ENCODE results near the gene FADS6.

FADS6 gene

DNA sequence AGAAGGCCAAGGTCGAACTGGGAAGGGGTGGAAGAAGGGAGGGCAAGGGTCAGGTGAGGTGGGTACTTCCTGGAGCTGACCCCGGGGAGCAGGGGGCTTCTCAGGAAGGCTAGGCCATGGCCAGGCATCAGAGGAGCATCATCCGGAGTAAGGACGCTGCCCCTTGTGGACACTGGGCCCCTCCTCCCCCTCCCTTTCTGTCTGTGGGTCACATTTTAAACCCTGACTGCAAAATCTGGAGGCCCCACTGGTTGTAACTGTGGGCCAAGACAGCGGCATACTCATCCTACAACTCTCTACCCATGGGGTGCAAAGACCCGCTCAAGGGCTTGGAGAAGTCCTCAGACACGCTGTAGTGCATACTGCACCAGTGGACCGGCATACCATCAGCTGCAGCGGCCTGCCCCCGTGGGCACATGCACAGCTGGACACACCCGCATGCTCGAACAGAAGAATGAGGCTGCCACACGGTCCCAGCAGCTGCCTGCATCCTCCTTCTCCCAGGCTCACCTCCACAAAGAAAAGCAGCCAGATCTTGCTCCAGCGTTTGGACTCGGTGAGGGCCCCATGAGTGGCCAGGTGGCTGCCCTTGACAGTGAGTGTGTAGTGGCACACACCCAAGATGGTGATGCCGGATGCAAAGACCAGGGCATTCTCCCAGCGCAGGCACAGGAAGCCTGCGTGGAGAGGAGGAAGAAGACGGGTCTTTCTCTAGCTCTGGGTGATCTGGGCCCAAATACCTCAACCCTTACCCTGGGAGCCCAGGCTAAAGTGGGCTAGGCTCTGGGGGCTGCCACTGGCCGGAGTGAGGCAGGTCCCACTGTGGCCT lies 1.2 kb downstream of the FADS6 start:
- no peak for DNase-seq (ENCODE audit: extremely low read depth in 1 of 2, low read depth in 1 of 2)

DNA sequence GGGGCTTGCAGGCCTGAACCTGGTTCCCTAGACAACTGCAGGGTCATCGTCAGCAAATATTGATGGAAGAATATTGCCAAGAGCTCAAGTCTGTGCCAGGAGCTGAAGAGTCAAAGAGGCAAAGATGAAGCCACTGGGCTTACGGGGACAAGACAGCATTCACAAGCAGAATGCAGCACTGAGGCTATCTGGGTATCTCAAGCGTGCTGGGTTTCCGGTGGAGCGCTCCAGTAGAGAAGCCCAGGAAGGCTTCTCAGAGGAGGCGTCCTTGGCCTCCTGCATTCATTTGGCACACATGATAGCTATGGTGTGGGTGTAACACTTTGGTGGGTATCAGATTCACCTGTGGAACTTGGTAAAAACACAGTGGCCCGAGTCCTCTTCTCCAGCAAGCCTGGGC lies 2.9 kb downstream of the FADS6 start:
- DNase-seq (ENCODE audit: extremely low read depth in 1 of 2, low read depth in 1 of 2): no peak

DNA sequence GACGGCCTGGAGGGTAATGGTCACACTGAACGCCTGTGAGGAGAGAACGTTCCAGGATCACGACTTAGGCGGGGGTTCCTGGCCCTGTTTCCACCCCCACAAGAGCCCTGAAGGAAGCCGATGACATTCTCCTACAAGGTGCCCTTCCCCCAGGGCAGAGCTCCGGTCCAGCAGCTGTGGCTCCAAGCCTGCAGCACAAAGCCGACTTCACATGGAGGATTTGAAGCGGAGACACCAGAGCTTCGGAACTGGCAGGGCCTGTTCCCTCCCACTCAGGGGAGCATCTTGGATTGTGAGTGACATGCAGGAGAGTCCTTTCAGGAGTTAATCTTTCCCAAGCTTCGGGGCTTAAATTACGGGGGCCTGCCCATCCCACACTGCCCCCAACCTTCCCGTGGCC lies 5.0 kb downstream of the FADS6 start:
- no peak for DNase-seq (ENCODE audit: extremely low read depth in 1 of 2, low read depth in 1 of 2)

DNA sequence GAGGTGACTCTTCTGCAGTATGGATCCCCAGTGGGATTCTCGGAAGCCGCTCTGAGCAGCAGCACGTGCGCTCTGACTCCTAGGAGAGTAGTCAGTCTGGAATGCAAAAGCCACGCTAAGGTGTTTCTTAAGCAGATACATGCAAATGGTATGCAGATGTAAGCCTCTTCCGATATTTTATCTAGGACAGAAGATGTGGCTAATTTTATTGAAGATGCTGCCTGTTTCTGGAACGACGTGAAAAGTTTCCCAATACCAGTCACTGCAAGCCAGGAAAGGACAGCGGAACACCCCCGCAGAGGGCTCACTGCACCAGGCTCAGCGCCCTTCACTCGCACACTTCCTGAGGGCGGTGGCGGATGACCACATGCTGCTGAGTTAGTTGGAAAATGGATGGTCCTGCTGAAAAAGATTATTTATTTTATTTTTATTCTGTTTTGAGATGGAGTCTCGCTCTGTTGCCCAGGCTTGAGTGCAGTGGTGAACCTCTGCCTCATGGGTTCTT lies 10.1 kb downstream of the FADS6 start:
- DNase-seq (ENCODE audit: extremely low read depth in 1 of 2, low read depth in 1 of 2): no peak

DNA sequence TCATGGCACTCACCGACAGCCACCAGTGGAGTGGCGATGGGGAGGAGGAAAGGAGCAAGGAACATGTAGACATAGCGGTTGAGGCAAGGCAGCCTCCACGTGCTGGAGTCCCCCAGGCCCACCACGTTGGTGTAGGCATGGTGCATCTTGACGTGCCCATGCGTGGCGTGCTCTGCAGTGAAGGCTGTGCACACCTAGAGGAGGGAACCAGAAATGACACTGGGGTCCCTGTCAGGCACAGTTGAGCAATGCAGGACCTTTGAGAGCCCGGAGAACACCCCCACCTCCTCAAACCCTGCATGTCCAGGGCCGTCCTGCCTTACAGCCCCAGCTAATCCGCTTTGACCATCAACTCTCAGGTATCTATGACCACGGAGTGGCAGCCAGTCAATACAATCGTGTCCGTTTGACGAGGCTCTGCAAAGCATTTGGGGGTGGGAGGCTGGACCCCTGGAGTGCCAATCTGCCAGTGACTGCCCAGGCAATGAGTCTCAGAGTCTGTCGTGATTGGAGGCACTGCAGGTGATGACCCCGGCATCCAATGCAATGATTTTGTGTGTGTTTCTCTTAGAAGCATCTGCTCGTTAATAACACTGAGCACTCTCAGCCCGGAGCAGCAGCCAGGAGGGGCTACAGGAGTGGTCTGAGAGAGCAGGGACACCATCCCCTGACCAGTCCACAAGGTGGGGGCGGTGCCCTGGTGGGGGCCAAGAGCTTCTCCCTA lies 10.8 kb downstream of the FADS6 start:
- DNase-seq (ENCODE audit: extremely low read depth in 1 of 2, low read depth in 1 of 2): no peak

DNA sequence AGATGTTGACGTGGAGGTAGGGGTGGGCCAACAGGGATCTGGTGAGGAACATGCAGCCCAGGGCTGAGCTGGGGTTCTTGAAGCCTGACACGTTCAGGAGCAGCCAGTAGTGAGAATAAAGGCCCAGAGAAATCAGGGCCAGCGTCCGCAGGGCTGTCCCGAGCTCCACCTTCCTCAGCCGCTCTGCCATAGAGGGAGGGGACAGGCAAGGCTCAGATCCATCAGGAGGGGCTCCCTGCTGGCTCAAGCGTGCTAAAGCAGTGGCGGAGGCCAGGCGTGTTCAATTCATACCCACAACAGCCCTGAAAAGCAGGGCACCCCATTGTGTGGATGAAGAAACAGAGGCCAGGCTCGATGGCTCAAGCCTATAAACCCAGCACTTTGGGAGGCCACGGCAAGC lies 12.4 kb downstream of the FADS6 start:
- no peak for DNase-seq (ENCODE audit: extremely low read depth in 1 of 2, low read depth in 1 of 2)

DNA sequence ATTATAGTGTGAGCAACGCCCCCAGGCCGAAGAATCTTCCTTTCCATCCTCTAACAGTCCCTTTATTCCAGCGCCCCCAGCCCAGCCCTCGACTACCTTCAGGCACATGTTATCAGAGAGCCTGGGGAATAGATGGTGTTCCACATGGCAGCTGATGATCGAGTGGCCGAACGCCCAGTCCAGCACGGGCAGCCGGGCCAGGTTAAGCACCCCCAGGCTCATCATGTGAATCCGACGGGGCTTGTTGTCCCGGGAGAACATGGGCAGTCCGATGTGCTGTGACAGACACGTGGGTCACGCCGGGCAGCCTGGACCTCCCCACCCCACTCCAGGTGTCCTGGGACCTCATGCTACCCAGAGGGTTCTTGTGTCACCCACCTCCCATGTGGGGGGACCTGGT lies 14.1 kb downstream of the FADS6 start:
- DNase-seq (ENCODE audit: extremely low read depth in 1 of 2, low read depth in 1 of 2): no peak

DNA sequence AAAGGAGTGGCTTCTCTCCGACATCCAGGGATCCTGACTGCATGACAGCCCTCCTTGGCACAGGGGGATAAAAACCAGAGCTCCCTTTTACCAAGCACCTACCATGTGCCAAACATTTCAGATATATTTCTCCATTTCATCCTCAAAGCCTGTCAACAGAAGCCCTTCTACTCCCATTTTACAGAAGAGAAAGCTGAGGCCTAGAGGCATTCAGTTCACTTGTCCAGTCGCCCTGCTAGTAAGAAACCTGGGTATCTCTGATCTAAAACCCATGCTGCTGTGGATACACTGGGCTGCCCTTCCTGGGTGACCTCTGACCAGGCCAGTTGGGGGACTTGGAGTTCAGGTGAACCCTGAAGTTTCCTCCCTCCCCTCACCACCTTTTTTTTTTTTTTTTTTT lies 14.8 kb downstream of the FADS6 start:
- DNase-seq (ENCODE audit: extremely low read depth in 1 of 2, low read depth in 1 of 2): no peak

DNA sequence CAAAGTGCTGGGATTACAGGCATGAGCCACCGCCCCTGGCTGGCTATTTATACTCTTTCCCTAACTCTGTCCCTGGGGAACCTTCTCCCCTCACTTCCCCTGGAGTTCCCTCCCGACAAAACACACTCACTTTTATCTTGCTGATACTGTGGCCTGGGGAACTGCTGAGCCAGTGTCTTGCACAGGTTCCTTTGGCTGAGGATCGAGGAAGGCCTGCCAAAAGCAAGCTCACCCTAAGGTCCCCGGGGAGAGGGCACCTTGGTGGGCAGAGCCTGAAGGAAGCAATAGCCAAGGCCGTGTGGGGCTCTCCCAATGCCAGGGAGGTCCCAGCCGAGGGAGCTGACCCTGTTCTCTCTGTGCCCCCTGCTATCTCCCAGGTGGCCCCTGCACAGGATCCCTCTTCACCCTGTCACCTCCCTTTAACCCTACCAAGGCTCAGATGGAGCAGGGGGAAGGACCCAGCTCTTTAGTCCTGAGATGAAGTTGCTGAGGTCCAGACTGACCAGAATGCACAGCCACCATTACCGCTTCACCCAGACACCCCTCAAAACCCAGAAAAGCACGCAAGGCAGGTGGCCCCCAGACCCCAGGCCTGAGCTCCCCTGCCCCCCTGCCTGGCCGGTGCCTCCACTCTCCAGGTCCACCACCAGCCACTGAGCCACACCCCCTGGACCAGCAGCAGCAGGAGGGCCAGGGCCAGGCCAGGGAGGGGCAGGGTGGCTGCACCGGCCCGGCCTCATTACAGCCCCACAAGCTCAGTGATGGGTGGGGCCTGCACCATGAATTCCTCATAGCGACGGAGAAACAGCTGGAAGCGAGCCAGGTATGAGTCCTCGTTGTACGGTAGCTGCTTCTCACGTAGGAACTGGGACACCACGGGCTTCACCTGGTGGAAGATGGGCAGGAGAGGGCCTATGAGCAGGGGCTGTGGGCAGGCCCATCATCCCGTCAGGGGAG lies 15.6 kb downstream of the FADS6 start:
- DNase-seq (ENCODE audit: extremely low read depth in 1 of 2, low read depth in 1 of 2): no peak

DNA sequence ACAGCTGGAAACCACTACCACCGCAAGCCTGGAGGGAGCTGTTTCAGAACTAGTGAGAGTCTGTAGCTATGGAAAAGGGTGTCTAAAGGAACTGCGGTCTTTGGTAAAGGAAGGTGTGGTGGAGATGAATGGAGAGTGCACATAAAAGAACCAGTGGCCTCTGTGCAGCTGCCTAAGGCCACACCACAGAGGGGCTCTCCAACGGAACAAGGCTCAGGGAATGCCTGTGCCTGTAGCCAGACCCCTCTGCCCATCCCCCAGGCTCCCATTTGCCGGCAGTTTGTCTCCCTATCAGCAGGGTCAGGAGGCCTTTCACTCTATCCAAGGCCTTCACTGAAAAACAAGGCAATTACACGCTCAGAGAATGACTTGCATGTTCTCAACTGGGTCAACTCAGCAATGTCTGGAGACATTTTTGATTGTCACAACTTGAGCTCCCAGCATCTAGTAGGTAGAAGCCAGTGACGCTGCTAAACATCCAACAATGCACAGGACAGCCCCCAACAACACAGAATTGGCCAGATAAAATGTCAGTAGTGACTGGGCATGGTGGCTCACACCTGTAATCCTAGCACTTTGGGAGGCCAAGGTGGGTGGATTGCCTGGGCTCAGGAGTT lies 17.3 kb downstream of the FADS6 start:
- DNase-seq (ENCODE audit: extremely low read depth in 1 of 2, low read depth in 1 of 2): no peak

DNA sequence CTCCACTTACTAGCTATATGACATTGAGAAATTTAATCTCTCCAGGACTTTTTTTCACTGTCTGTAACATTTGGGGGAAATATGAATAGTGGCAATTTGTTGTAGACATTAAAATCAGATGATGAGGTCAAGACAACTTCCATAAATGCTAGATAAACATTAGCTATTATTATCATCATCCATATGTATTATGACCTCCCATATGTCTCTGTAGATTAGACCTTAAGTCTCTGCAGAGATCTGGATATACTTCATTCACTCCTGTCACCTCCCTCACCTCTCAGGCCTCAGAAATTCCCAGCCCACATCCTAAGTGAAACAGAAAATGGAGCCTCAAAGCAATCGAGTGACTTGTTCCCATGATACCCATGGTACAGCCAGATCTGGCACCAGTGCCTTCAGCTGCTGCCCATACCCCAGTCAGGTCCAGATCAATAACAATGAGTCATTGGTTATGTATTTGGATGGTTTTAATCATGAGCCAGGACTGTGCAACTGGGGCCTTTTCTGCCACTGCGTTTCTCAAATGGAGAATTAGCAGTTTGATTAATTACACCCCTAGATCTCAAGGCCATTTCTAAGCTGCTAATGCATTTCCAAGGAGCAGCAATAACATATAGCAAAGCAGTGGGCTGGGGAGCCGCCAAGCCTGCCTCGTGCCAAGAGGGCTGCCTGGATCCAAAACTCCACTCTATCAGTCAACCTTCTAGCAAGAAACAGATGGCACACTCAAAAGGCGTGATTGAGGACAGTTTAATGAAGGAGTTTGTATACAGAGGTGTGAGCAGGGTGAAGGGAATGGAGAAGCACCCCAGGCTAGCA lies 18.1 kb downstream of the FADS6 start:
- no peak for DNase-seq (ENCODE audit: extremely low read depth in 1 of 2, low read depth in 1 of 2)

DNA sequence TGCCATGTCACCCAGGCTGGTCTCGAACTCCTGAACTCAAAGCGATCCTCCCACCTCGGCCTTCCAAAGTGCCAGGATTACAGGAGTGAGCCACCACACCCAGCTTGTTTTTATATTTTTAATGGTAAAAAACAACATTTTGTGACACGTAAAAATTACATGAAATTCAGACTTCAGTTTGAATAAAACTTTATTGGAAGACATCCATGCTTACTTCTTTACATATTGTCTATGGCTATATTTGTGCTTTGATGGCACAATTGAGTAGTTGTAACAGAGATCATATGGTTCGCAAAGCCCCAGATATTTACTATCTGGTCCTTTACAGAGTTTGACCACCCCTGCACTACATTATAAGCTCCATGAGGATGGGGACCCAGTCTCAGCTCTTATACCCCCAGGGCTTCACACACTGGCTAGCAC lies 18.8 kb downstream of the FADS6 start:
- no peak for DNase-seq (ENCODE audit: extremely low read depth in 1 of 2, low read depth in 1 of 2)

DNA sequence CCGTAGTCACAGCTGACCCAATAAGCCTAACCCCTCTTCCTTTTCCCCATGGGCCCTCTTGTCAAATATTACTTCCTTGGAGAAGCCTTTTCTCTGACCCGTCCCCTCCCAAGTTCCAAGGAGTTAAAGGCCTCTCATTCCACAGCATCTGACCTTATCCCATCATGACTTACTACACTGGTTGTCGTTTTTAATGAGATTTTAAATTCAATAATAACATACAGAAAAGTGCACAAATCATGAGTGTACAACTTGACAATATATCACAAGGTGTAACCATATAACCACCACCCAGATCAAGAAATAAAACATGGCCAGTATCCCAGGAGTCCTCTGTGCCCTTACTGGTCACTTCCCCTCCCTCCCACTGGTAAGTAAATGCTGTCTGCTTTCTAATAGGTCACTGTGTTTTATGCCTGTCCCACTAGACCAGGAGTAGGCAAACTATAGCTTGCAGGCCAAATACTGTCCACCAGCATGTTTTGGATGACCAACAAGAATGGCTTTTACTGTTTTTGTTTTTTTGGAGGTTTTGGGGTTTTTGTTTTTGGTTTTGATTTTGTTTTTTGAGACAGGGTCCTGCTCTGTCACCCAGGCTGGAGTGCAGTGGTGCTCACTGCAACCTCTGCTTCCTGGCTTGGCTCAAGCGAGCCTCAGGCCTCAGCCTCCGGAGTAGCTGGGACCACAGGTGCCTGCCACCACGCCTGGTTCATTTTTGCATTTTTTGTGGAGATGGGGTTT lies 19.4 kb downstream of the FADS6 start:
- no peak for DNase-seq (ENCODE audit: extremely low read depth in 1 of 2, low read depth in 1 of 2)

DNA sequence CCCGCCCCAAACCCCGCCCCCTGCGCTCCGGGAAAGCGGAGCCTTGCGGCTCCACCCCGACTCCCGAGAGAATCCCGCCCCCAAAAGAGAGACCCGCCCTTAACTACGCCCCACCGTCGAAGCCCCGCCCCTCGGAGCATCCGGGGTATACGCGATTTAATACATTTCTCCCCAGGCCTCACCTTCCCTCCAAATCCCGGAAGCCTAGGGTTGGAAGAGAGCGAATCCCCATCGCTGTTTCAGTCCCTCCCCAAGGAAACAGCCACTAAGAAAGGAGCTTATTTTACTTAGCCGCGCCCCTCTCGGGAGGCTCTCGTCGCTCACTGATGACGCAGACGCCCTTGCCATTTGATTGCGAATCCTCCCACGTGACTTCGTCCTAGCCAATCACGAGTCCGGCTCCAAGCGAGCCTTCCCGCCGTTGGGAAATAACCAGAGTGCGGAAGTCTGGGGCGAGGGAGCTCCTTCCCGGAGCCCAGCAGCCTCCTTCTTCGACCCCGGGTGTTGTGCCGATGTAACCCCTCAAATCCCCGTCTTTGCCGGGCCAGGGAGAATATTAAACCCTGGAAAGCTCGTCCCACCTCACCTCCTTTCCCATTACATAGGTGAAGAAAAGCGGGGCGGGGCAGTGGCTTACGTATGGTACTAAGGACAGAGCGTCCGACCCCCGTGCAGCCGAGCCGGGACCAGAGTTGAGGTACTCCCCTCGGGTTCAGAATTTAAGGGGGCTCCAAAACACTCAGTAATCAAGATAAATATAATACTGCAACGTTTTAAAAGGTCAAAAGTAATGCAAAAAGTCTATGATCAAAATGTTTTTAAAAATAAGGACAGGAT lies 20.2 kb downstream of the FADS6 start:
- peak; percentile 96 to 98 for DNase-seq (ENCODE audit: extremely low read depth in 1 of 2, low read depth in 1 of 2)

DNA sequence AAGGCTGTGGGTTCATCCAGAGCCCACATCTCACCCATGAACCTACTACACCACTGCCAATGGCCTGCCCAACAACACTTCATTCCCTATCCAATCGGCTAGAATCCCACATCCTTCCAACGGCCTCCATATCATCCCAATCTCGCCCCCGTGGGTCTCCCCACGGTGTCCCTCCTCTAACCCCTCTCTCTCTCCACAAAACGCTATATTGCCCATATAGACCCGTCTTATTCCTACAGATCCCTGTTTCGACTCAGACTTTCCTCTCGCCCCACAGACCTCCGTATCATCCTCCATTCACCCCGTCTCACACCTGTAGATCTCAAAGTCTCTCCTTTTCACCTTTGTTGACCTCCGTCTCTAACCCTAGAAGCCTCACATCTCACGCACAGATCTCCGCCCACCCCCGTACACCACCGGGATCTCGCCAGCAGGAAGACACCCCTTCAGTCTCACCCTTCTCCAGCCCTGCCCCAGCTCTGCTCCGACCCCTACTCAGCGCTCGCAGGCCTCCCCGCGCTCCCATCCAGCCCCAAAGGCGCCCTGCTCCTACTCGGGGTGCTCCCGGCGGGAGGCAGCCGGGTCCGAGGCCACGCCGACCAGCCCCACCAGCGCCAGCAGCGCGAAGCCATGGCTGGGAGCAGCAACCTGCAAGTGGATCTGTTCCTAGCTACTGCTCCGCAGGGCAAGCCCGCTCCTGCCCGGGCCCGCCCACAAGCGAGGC lies 21.0 kb downstream of the FADS6 start, which contains the start of gene FDXR:
TSS of gene FDXR (minus strand) at position 682 of the 724 bp plus-strand sequence. CDS start at position 632, 50 bp downstream.
- DNase-seq (ENCODE audit: extremely low read depth in 1 of 2, low read depth in 1 of 2): no peak

DNA sequence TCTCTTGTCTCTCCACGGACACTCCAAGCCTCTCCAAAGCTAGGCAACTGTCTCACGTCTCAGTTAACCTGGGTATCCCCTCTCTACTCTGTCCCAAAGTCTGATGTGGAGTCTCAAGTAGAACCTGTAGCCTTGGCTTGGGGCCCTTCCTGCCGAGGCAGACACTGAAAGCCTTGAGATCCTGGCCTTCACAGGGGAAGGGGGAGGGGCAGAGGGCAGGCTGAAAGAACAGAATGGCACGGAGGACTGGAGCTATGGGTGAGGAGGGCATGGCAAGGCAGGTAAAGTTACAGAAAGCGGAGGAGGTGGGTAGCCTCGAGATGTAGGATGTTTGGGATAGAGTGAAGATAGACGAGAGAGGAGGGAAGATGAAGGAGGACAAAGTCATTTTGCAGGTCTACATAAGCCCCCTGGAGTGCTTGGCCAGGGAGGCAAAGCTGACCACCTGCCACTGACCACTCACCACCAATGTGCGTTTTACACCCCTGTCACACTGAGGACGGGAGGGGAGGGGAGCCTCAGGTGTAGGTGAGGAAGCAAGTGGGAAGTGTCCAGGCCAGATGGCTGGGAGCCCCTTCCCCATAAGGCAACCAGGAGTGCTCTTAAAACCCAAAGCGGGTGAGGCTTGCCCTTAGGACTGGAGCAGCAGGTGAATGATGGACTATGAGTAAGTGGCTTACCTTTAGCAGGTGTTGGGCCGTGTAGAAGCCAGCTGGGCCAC lies 21.9 kb downstream of the FADS6 start:
- no peak for DNase-seq (ENCODE audit: extremely low read depth in 1 of 2, low read depth in 1 of 2)

DNA sequence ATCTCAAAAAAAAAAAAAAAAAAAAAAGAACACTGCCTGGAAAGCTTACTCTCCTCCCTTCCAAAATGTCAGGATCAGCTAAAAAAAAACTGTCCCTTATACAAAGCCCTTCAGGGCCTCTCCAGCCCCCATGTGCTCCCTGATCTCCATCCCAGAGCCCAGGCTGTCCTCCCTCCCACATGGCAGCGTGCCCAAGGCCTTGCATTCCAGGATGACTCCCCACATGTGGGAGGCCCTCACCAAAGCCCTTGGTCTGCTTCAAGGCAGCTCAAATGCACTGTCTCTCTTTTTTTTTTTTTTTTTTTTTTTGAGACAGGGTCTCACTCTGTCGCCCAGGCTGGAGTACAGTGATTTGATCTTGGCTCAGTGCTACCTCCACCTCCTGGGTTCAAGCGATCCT lies 22.9 kb downstream of the FADS6 start:
- DNase-seq (ENCODE audit: extremely low read depth in 1 of 2, low read depth in 1 of 2): no peak
